ENCODE data around the gene DPF3.

GRCh38 chr14:72913809-72914208, 19.9 kb upstream of the DPF3 start:
- TF ChIP-seq YY1 (IDR thresholded peaks at IDR 0.05; ENCODE audit: insufficient read depth, insufficient read length) (no peak), ZNF274 (IDR thresholded peaks at IDR 0.05; ENCODE audit: low read depth, low read length) (no peak), SUZ12 (IDR thresholded peaks at IDR 0.05; ENCODE audit: extremely low read depth, insufficient read depth, insufficient read length) (no peak)
